HG03064 (cell line): ENCODE measurements around the gene NDUFB11.

ENCODE experiments used
- ATAC-seq: cut with Tn5 transposase; IDR thresholded peaks from one replicate; pipeline ENCODE4 v1.9.1; 2021; ENCODE audit warnings: low read depth; ENCODE audit not compliant: unreplicated experiment

Gene NDUFB11

GRCh38 chrX:47093860-47094259 lies 50.6 kb downstream of the NDUFB11 start:
- no peak for ATAC-seq

- no peak for ATAC-seq
Observed at GRCh38 chrX:47093248-47093647, 51.3 kb downstream of the NDUFB11 start.
